ENCODE results near the gene RBM17. TPM values are rescaled to one million over a fixed set of nuclear protein-coding genes. Genes with fewer than 3 reads are reported as not detected.
"Not testable (repeated sequence)": the region's sequence is repeated elsewhere in the genome, so short reads cannot be mapped to it uniquely, and the experiment has no call there.

Gene RBM17
- total RNA-seq (10 to 100 TPM; 29.2 to 83.9 (median 60.2) TPM), polyA plus RNA-seq (10 to 100 TPM; 60.6 to 61.1 TPM)
- long read RNA-seq, donor 1, transcript RBM17-201 (12 exons, 2,755 nt), result major isoform, 66 of 112 reads
- long read RNA-seq, donor 1, partial matches to known transcripts, result 31 of 112 reads
- long read RNA-seq, donor 1, other reads (novel, unspliced or antisense), result 15 of 112 reads
- long read RNA-seq, donor 2, transcript RBM17-201 (12 exons, 2,755 nt), result major isoform, 111 of 155 reads
- long read RNA-seq, donor 2, partial matches to known transcripts, result 33 of 155 reads
- long read RNA-seq, donor 2, other reads (novel, unspliced or antisense), result 11 of 155 reads
- long read RNA-seq, donor 3, transcript RBM17-201 (12 exons, 2,755 nt), result major isoform, 67 of 108 reads
- long read RNA-seq, donor 3, partial matches to known transcripts, result 29 of 108 reads
- long read RNA-seq, donor 3, other reads (novel, unspliced or antisense), result 12 of 108 reads

DNA sequence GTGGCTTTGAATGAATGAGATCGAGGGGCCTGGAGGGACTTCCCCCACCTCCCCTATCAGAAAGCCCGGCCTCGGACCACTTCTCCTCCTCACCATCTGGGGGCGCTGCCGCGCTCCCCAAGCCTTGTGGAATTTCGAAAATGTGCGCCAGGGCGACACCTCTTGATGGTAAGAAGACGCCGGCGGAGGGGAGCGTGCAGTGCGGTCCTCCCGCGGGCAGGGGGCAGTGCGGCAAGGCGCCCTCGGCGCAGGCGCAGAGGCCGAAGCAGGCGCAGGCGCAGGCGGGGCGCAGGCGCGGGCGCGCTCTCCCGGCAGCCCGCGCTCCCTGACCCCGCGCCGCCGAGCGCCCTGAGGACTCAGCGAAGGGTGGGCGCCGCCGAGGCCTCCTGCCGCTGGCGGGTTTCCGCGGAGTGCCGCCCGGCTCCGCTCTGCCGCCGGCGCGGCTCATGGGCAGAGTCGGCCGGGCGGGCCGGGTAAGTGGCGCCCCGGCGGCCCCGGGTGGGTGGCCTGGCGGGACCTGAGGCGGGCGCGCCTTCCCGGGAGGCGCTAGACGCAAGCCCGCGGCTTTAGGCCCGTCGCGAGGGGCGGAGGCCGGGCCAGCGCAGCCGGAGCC lies at the start of gene RBM17:
Gene RBM17, plus strand, starts transcription at position 314 of the 613 bp plus-strand sequence. CDS start 8,032 bp downstream, outside the sequence.
- ATAC-seq (peak; percentile 71 to 97 (median 92)), DNase-seq (peak; percentile 94 to 98 (median 96))
- H3K9me3 ChIP-seq, result no peaks in the 10 kb centered on the region
- intact Hi-C loops (cut with DNase I), result loop anchor here in 9 of 10 donors (1.0 to 10.0 kb wide), 16 partner anchors 36 to 313 kb away; partner anchors contain the start of genes ANKRD16 (in 1 of the 9), FBH1 (in 1 of the 9) and PFKFB3 (in 1 of the 9)
- peak within 1 kb of the TSS; percentile 78 to 95 (median 92) for H3K4me3 ChIP-seq
- WGBS, 4 donors, result 0 to 1% (median 0%) methylated on average over 40 to 77 of the region's 77 CpGs
- H3K27ac ChIP-seq, result peak within 1 kb of the TSS; percentile 81 to 95 (median 91)
- TF ChIP-seq POLR2A (IDR thresholded peaks at IDR 0.05), result peak in 1 of 2 donors; percentile 73
- peak; percentile 99 to 100 (median 100) for TF ChIP-seq CTCF (IDR thresholded peaks at IDR 0.05)
- peaks cover 7 to 64% (median 48%) of the 10 kb centered on the region in 12 donors for H3K4me1 ChIP-seq
- H3K36me3 ChIP-seq, result no peaks in the 10 kb centered on the region
- H3K27me3 ChIP-seq, result no peaks in the 10 kb centered on the region

GRCh38 chr10:6039711-6040110 lies 49.1 kb upstream of the RBM17 start:
- 90 to 95% (median 92%) methylated on average over 4 of the region's 4 CpGs for whole genome bisulfite sequencing, 4 donors
- no peak overlapping the region for H3K27ac ChIP-seq
- no peaks in the 10 kb centered on the region for H3K36me3 ChIP-seq
- ATAC-seq (no peak), DNase-seq (no peak)
- TF ChIP-seq CTCF (IDR thresholded peaks at IDR 0.05), result no peak
- no peak for TF ChIP-seq POLR2A (IDR thresholded peaks at IDR 0.05)
- peaks cover 0 to 9% (median 0%) of the 10 kb centered on the region in 12 donors for H3K9me3 ChIP-seq
- intact Hi-C loops (cut with DNase I), result no loop called here
- peaks cover 0 to 4% (median 0%) of the 10 kb centered on the region in 9 donors for H3K27me3 ChIP-seq
- H3K4me3 ChIP-seq, result no peak overlapping the region
- H3K4me1 ChIP-seq, result peaks cover 0 to 23% (median 0%) of the 10 kb centered on the region in 12 donors

DNA sequence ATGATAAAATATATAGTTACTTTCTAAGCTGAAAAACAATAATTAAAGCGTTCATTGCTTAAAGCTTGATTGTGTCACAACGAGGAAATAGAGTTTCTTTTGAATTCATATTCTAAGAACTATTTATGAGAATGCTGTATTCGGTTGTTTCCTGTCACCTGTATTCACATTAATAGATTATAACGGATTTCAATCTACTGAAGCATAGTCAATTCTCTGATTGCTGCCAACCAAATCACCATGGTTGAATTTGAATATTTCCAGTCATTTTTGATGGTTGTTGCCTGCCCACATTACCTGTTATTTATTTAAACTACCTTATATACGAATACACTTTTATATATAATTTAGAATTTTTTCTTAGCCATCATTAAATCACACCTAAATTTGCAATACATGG lies 48.6 kb upstream of the RBM17 start:
- H3K27me3 ChIP-seq, result peaks cover 0 to 4% (median 0%) of the 10 kb centered on the region in 9 donors
- no peak for DNase-seq
- peaks cover 0 to 9% (median 0%) of the 10 kb centered on the region in 12 donors for H3K9me3 ChIP-seq
- 89 to 92% (median 89%) methylated on average over 5 of the region's 5 CpGs for WGBS, 4 donors
- intact Hi-C loops (cut with DNase I), result no loop called here
- H3K27ac ChIP-seq, result no peak overlapping the region
- ATAC-seq, result no peak
- H3K4me1 ChIP-seq, result peaks cover 0 to 23% (median 0%) of the 10 kb centered on the region in 12 donors
- TF ChIP-seq POLR2A (IDR thresholded peaks at IDR 0.05) (no peak), CTCF (IDR thresholded peaks at IDR 0.05) (no peak)
- no peaks in the 10 kb centered on the region for H3K36me3 ChIP-seq
- no peak overlapping the region for H3K4me3 ChIP-seq

DNA sequence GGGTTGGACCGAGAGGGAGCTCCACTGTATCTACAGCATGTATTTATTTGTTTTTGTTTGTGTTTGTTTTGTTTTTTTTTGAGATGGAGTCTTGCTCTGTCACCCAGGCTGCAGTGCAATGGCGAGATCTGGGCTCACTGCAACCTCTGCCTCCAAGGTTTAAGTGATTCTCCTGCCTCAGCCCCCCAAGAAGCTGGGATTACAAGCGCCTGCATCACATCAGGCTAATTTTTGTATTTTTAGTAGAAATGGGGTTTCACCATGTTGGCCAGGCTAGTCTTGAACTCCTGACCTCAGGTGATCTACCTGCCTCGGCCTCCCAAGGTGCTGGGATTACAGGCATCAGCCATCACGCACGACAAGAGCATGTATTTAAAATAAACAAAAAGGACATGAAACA lies 45.5 kb upstream of the RBM17 start:
- intact Hi-C loops (cut with DNase I); H3K4me3 ChIP-seq: not testable (repeated sequence)
- 86 to 90% (median 89%) methylated on average over 6 of the region's 6 CpGs for WGBS, 4 donors

More for the DNA sequence above, 45.5 kb upstream of the RBM17 start:
- not testable (repeated sequence) for H3K9me3 ChIP-seq, H3K36me3 ChIP-seq, H3K27me3 ChIP-seq, ATAC-seq, H3K27ac ChIP-seq
- DNase-seq, result peak in 1 of 5 donors; percentile 0
- H3K4me1 ChIP-seq, result peaks cover 0 to 17% (median 0%) of the 10 kb centered on the region in 12 donors

Data from heart left ventricle (tissue), 16 donors.